Progenitor cell of endocrine pancreas (in vitro differentiated cells): ENCODE measurements around the gene SPOUT1. TPM values are rescaled to one million over a fixed set of nuclear protein-coding genes. Genes with fewer than 3 reads are reported as not detected.
"Not testable (repeated sequence)": the region's sequence is repeated elsewhere in the genome, so short reads cannot be mapped to it uniquely, and the experiment has no call there.

ENCODE experiments used
- DNase-seq: peaks from one replicate; pipeline ENCODE4 v3.0.0; 2021; ENCODE audit warnings: low spot score; ENCODE audit not compliant: unreplicated experiment
- H3K27ac Mint-ChIP-seq: 2 replicates; pipeline ENCODE4 v1.8.0; 2021; ENCODE audit warnings: mild to moderate bottlenecking, moderate library complexity, mixed read lengths
- H3K27me3 Mint-ChIP-seq: 2 replicates; pipeline ENCODE4 v1.8.0; 2021; ENCODE audit warnings: mixed read lengths
- H3K36me3 Mint-ChIP-seq: 2 replicates; pipeline ENCODE4 v1.8.0; 2022; ENCODE audit warnings: mixed read lengths; ENCODE audit not compliant: insufficient read depth
- H3K4me1 Mint-ChIP-seq: 2 replicates; pipeline ENCODE4 v1.8.0; 2021; ENCODE audit warnings: low read depth, mixed read lengths
- H3K4me3 Mint-ChIP-seq: 2 replicates; pipeline ENCODE4 v1.8.0; 2021; ENCODE audit warnings: low read depth, mild to moderate bottlenecking, moderate library complexity, mixed read lengths
- H3K9me3 Mint-ChIP-seq: 2 replicates; pipeline ENCODE4 v1.8.0; 2021; ENCODE audit warnings: low read depth, mixed read lengths
- CTCF ChIP-seq: fragments of 200-600 bp; sonication (generic); IDR thresholded peaks from one replicate; pipeline ENCODE4 v1.5.0; 2021; ENCODE audit warnings: antibody characterized with exemption, mild to moderate bottlenecking; ENCODE audit not compliant: unreplicated experiment
- total RNA-seq: library from RNA; stranded (reverse); gene quantifications from 2 replicates; pipeline ENCODE4 v1.2.1, GENCODE V29; 2021

The SPOUT1 gene
- total RNA-seq, 1 donor from 2014 or later: 47.5 TPM

- DNase-seq: no peak
- H3K27me3 Mint-ChIP-seq: no peaks in the 10 kb centered on the region
- no peak overlapping the region for H3K4me3 Mint-ChIP-seq
- H3K4me1 Mint-ChIP-seq: peaks cover 17% of the 10 kb centered on the region
- H3K27ac Mint-ChIP-seq: no peak overlapping the region
- H3K36me3 Mint-ChIP-seq: peaks cover 18% of the 10 kb centered on the region
- H3K9me3 Mint-ChIP-seq: peaks cover 23% of the 10 kb centered on the region
- TF ChIP-seq CTCF: no peak
Measured at GRCh38 chr9:128847803-128848202, 18.2 kb upstream of the SPOUT1 start.

- Mint-ChIP-seq H3K27ac (no peak overlapping the region), H3K36me3 (peaks cover 18% of the 10 kb centered on the region), H3K4me3 (no peak overlapping the region), H3K4me1 (peaks cover 13% of the 10 kb centered on the region), H3K9me3 (peaks cover 23% of the 10 kb centered on the region), H3K27me3 (no peaks in the 10 kb centered on the region)
- no peak for TF ChIP-seq CTCF
- DNase-seq: no peak
Measured at GRCh38 chr9:128846680-128847030, 17.1 kb upstream of the SPOUT1 start.

GRCh38 chr9:128845186-128845931 is 15.8 kb upstream of the SPOUT1 start:
- Mint-ChIP-seq H3K9me3 (peaks cover 10% of the 10 kb centered on the region), H3K4me3 (no peak overlapping the region), H3K4me1 (peaks cover 13% of the 10 kb centered on the region), H3K27me3 (no peaks in the 10 kb centered on the region), H3K36me3 (peaks cover 8% of the 10 kb centered on the region), H3K27ac (peak overlapping the region; percentile 18)
- no peak for DNase-seq
- TF ChIP-seq CTCF: peak; percentile 30

GRCh38 chr9:128843171-128843570 is 13.6 kb upstream of the SPOUT1 start:
- not testable (repeated sequence) for H3K27ac Mint-ChIP-seq, H3K27me3 Mint-ChIP-seq, H3K36me3 Mint-ChIP-seq, DNase-seq, H3K9me3 Mint-ChIP-seq, H3K4me3 Mint-ChIP-seq
- peaks cover 17% of the 10 kb centered on the region for H3K4me1 Mint-ChIP-seq

GRCh38 chr9:128841694-128842492 is 12.3 kb upstream of the SPOUT1 start:
- no peak for TF ChIP-seq CTCF
- Mint-ChIP-seq H3K9me3 (no peaks in the 10 kb centered on the region), H3K27ac (no peak overlapping the region), H3K4me1 (peaks cover 16% of the 10 kb centered on the region), H3K4me3 (no peak overlapping the region), H3K36me3 (peaks cover 5% of the 10 kb centered on the region), H3K27me3 (no peaks in the 10 kb centered on the region)
- DNase-seq: no peak

GRCh38 chr9:128840524-128840923 is 10.9 kb upstream of the SPOUT1 start:
- Mint-ChIP-seq H3K27ac (no peak overlapping the region), H3K9me3 (no peaks in the 10 kb centered on the region), H3K36me3 (peaks cover 5% of the 10 kb centered on the region), H3K27me3 (no peaks in the 10 kb centered on the region), H3K4me1 (peaks cover 14% of the 10 kb centered on the region), H3K4me3 (no peak overlapping the region)
- no peak for TF ChIP-seq CTCF
- no peak for DNase-seq
